NCI-H1048 (cell line): ENCODE measurements around the gene TGFB3.
"Not testable (repeated sequence)": the region's sequence is repeated elsewhere in the genome, so short reads cannot be mapped to it uniquely, and the experiment has no call there.

ENCODE experiments used
- DNase-seq: peaks from one replicate; lab custom pipeline; 2025; lab: John Stamatoyannopoulos, UW

Gene TGFB3

GRCh38 chr14:75981426-75982265 is at the start of gene TGFB3:
TSS of gene TGFB3 (minus strand) at chr14:75981995. CDS start at chr14:75980893, 1,102 bp downstream.
- peak; percentile 30 for DNase-seq

GRCh38 chr14:76024211-76024907 is 42.6 kb upstream of the TGFB3 start:
- no peak for DNase-seq

- no peak for DNase-seq
These were observed 42.0 kb upstream of the TGFB3 start for GRCh38 chr14:76023757-76024156.

GRCh38 chr14:76022991-76023390 is 41.2 kb upstream of the TGFB3 start:
- no peak for DNase-seq

GRCh38 chr14:76019676-76020075 is 37.9 kb upstream of the TGFB3 start:
- no peak for DNase-seq

GRCh38 chr14:76015668-76016067 is 33.9 kb upstream of the TGFB3 start:
- DNase-seq = no peak

- no peak for DNase-seq
These were observed 33.4 kb upstream of the TGFB3 start for GRCh38 chr14:76015191-76015590.

GRCh38 chr14:76012354-76012753 is 30.6 kb upstream of the TGFB3 start:
- DNase-seq = no peak

- DNase-seq = no peak
These were observed 30.1 kb upstream of the TGFB3 start for GRCh38 chr14:76011930-76012329.

GRCh38 chr14:76009627-76010026 is 27.8 kb upstream of the TGFB3 start:
- DNase-seq = not testable (repeated sequence)

GRCh38 chr14:76007852-76008251 is 26.1 kb upstream of the TGFB3 start:
- DNase-seq = no peak

- no peak for DNase-seq
These were observed 25.6 kb upstream of the TGFB3 start for GRCh38 chr14:76007379-76007778.

GRCh38 chr14:76006253-76006652 is 24.5 kb upstream of the TGFB3 start:
- no peak for DNase-seq

GRCh38 chr14:76002383-76002782 is 20.6 kb upstream of the TGFB3 start:
- DNase-seq = no peak

GRCh38 chr14:75999511-76000190 is 17.9 kb upstream of the TGFB3 start:
- DNase-seq = no peak

- no peak for DNase-seq
These were observed 14.7 kb upstream of the TGFB3 start for GRCh38 chr14:75996488-75996887.

GRCh38 chr14:75995372-75996041 is 13.7 kb upstream of the TGFB3 start:
- no peak for DNase-seq

GRCh38 chr14:75993567-75994041 is 11.8 kb upstream of the TGFB3 start:
- no peak for DNase-seq

GRCh38 chr14:75991753-75992152 is 10.0 kb upstream of the TGFB3 start:
- no peak for DNase-seq

- no peak for DNase-seq
These were observed 8.5 kb upstream of the TGFB3 start for GRCh38 chr14:75990297-75990696.

GRCh38 chr14:75989134-75989533 is 7.3 kb upstream of the TGFB3 start:
- DNase-seq = no peak
